GM18867 (cell line): ENCODE results near the gene TRRAP.
"Not testable (repeated sequence)": the region's sequence is repeated elsewhere in the genome, so short reads cannot be mapped to it uniquely, and the experiment has no call there.

Source experiments
- ATAC-seq: cut with Tn5 transposase; IDR thresholded peaks from one replicate; pipeline ENCODE4 v1.9.1; 2021; ENCODE audit warnings: mild to moderate bottlenecking, moderate library complexity; ENCODE audit not compliant: unreplicated experiment

Gene TRRAP

GRCh38 chr7:99040104-99040958 lies 162.0 kb downstream of the TRRAP start:
- no peak for ATAC-seq

- no peak for ATAC-seq
Measured at GRCh38 chr7:99041526-99041925, 163.2 kb downstream of the TRRAP start.

- no peak for ATAC-seq
Measured at GRCh38 chr7:99042957-99043356, 164.6 kb downstream of the TRRAP start.

- ATAC-seq: not testable (repeated sequence)
Measured at GRCh38 chr7:99044858-99045257, 166.5 kb downstream of the TRRAP start.

GRCh38 chr7:99046262-99046661 lies 167.9 kb downstream of the TRRAP start:
- ATAC-seq: not testable (repeated sequence)

GRCh38 chr7:99046722-99047121 lies 168.4 kb downstream of the TRRAP start:
- ATAC-seq: no peak

GRCh38 chr7:99047526-99048077 lies 169.3 kb downstream of the TRRAP start:
- no peak for ATAC-seq

GRCh38 chr7:99050971-99051370 lies 172.6 kb downstream of the TRRAP start:
- ATAC-seq: no peak

- no peak for ATAC-seq
Measured at GRCh38 chr7:99054781-99055180, 176.4 kb downstream of the TRRAP start.

- ATAC-seq: no peak
Measured at GRCh38 chr7:99061001-99061776, 182.9 kb downstream of the TRRAP start.
